K562 (cell line): ENCODE results near the gene NXPH4. TPM values are rescaled to one million over a fixed set of nuclear protein-coding genes. Genes with fewer than 3 reads are reported as not detected.

Source experiments
- GATA2 ChIP-seq: sonication (generic); formaldehyde crosslinking; IDR thresholded peaks from 2 replicates; pipeline ENCODE4 v1.4.0; 2020; ENCODE audit warnings: mild to moderate bottlenecking, missing genetic modification reagents
- HMG20A ChIP-seq: fragments of 450-650 bp; formaldehyde crosslinking; conservative IDR thresholded peaks from 2 replicates; pipeline ENCODE4 v1.4.0; 2020; ENCODE audit warnings: mild to moderate bottlenecking, mixed read lengths
- JUNB ChIP-seq: fragments of 450-650 bp; formaldehyde crosslinking; conservative IDR thresholded peaks from 2 replicates; pipeline ENCODE4 v1.4.0; 2020; ENCODE audit warnings: mild to moderate bottlenecking
- KLF10 ChIP-seq: fragments of 250-450 bp; sonication (Bioruptor Pico); IDR thresholded peaks from 2 replicates; pipeline ENCODE4 v1.6.1; 2021; ENCODE audit warnings: matching md5 sums
- MCM7 ChIP-seq, 2 experiments: fragments of 450-650 bp; IDR thresholded peaks; 2 replicates each; pipeline ENCODE4 v1.6.1; 2016 to 2018
- NCOA4 ChIP-seq: fragments of 450-650 bp; IDR thresholded peaks from 2 replicates; pipeline ENCODE4 v1.6.1; 2018; ENCODE audit warnings: mild to moderate bottlenecking; ENCODE audit not compliant: partially characterized antibody
- NR1H2 ChIP-seq: sonication (generic); formaldehyde crosslinking; IDR thresholded peaks from 2 replicates; pipeline ENCODE4 v1.4.0; 2020; ENCODE audit warnings: mild to moderate bottlenecking, missing genetic modification reagents
- PPARD ChIP-seq: fragments of 250-450 bp; sonication (Bioruptor Pico); IDR thresholded peaks from 2 replicates; pipeline ENCODE4 v1.8.0; 2022; ENCODE audit warnings: inconsistent platforms, mild to moderate bottlenecking, moderate library complexity
- RBM17 ChIP-seq: fragments of 200-400 bp; formaldehyde crosslinking; IDR thresholded peaks from 2 replicates; pipeline ENCODE4 v1.6.1; 2017; ENCODE audit warnings: low read depth, mild to moderate bottlenecking, low read length, borderline replicate concordance
- RCOR1 ChIP-seq, 2 experiments: IDR thresholded peaks; 2 replicates each; pipeline ENCODE4 v1.6.1; 2012; ENCODE audit warnings: low read depth in 2 of 2, low read length in 2 of 2, borderline replicate concordance in 1 of 2, improper control_type of control experiment in 1 of 2
- SRSF9 ChIP-seq: fragments of 200-400 bp; formaldehyde crosslinking; IDR thresholded peaks from 2 replicates; pipeline ENCODE4 v1.6.1; 2017; ENCODE audit warnings: low read depth, low read length, borderline replicate concordance
- STAT5B ChIP-seq: fragments of 250-450 bp; sonication (Bioruptor Pico); IDR thresholded peaks from 2 replicates; pipeline ENCODE4 v1.8.0; 2021; ENCODE audit warnings: mild to moderate bottlenecking, inconsistent platforms
- TOE1 ChIP-seq, 2 experiments: fragments of 450-650 bp in 1 of 2; sonication (generic) in 1 of 2; formaldehyde crosslinking in 1 of 2; IDR thresholded peaks; 2 replicates each; pipeline versions ENCODE4 v1.7.1 to v1.8.0; 2016 to 2022; ENCODE audit warnings: borderline replicate concordance in 2 of 2, mild to moderate bottlenecking in 2 of 2, antibody characterized with exemption in 1 of 2, inconsistent platforms in 1 of 2, low read depth in 1 of 2, missing genetic modification reagents in 1 of 2, moderate library complexity in 1 of 2
- ZBTB1 ChIP-seq: sonication (generic); formaldehyde crosslinking; IDR thresholded peaks from 2 replicates; pipeline ENCODE4 v1.8.1; 2023; ENCODE audit warnings: missing genetic modification reagents, low read depth, mild to moderate bottlenecking, borderline replicate concordance
- ZFP1 ChIP-seq: fragments of 450-650 bp; formaldehyde crosslinking; IDR thresholded peaks from 2 replicates; pipeline ENCODE4 v1.4.0; 2020; ENCODE audit warnings: mild to moderate bottlenecking, mixed read lengths
- ZKSCAN1 ChIP-seq: fragments of 150-350 bp; IDR thresholded peaks from 2 replicates; pipeline ENCODE4 v1.6.1; 2016; ENCODE audit warnings: low read depth, low read length
- ZNF224 ChIP-seq: sonication (generic); formaldehyde crosslinking; IDR thresholded peaks from 2 replicates; pipeline ENCODE4 v1.8.0; 2022; ENCODE audit warnings: mild to moderate bottlenecking, missing genetic modification reagents
- ZNF282 ChIP-seq: sonication (generic); formaldehyde crosslinking; IDR thresholded peaks from 2 replicates; pipeline ENCODE4 v1.8.1; 2023; ENCODE audit warnings: missing genetic modification reagents
- ZNF347 ChIP-seq: fragments of 450-650 bp; formaldehyde crosslinking; IDR thresholded peaks from 2 replicates; pipeline ENCODE4 v1.4.0; 2020; ENCODE audit warnings: low read depth, mild to moderate bottlenecking, moderate library complexity
- ZNF354B ChIP-seq: fragments of 250-450 bp; sonication (Bioruptor Pico); IDR thresholded peaks from 2 replicates; pipeline ENCODE4 v1.4.0; 2020
- ZNF699 ChIP-seq: fragments of 250-450 bp; sonication (Bioruptor Pico); IDR thresholded peaks from 2 replicates; pipeline ENCODE4 v1.8.0; 2021; ENCODE audit warnings: mild to moderate bottlenecking, moderate library complexity; ENCODE audit not compliant: insufficient replicate concordance
- polyA plus RNA-seq, 8 experiments: library from polyadenylated mRNA; depleted of rRNA in 4 of 8; stranded (reverse) in 5 of 8; unstranded in 3 of 8; fragments of >200 nt; fragmentation: Nextera tagmentation in 2 of 8; fragmentation: Illumina TruSeq in 1 of 8; extraction: Ambion mirVana in 2 of 8; extraction: Trizol in 1 of 8; gene quantifications; 2 replicates each; pipeline versions ENCODE4 v1.2.1 to v1.2.3, GENCODE V29; 2011 to 2014; ENCODE audit warnings: inconsistent platforms in 1 of 8, missing spikeins in 1 of 8
- total RNA-seq, 7 experiments: library from RNA; depleted of rRNA in 6 of 7; stranded (reverse); fragments of >200 nt in 6 of 7; fragmentation: Illumina TruSeq in 2 of 7; extraction: Trizol in 2 of 7; gene quantifications; 2 replicates each; pipeline versions ENCODE4 v1.2.1 to v1.2.3, GENCODE V29; 2011 to 2021; ENCODE audit warnings: low replicate concordance in 1 of 7
- TF ChIP-seq, protein P1 (sequence below): fragments of 250-450 bp; sonication (Bioruptor Pico); IDR thresholded peaks from 2 replicates; pipeline ENCODE4 v1.8.0; 2021; ENCODE audit warnings: moderate library complexity, mild to moderate bottlenecking, inconsistent platforms
- TF ChIP-seq, protein P2 (sequence below): fragments of 200-400 bp; formaldehyde crosslinking; IDR thresholded peaks from 2 replicates; pipeline ENCODE4 v1.6.1; 2017; ENCODE audit warnings: mild to moderate bottlenecking, low read depth, low read length, moderate library complexity
- TF ChIP-seq, protein P3 (sequence below): sonication (generic); formaldehyde crosslinking; IDR thresholded peaks from 2 replicates; pipeline ENCODE4 v1.8.0; 2023; ENCODE audit warnings: mild to moderate bottlenecking, missing genetic modification reagents
- TF ChIP-seq, protein P4 (sequence below): IDR thresholded peaks from 2 replicates; pipeline ENCODE4 v1.6.1; 2014; ENCODE audit warnings: antibody characterized with exemption

NXPH4 gene
- total and polyA plus RNA-seq, 9 of the 15 experiments (the other 6 are each of a cell fraction or from before 2014, with no cell fraction given): 0.49 to 2.7 (median 1.1) TPM; not detected in 4

DNA sequence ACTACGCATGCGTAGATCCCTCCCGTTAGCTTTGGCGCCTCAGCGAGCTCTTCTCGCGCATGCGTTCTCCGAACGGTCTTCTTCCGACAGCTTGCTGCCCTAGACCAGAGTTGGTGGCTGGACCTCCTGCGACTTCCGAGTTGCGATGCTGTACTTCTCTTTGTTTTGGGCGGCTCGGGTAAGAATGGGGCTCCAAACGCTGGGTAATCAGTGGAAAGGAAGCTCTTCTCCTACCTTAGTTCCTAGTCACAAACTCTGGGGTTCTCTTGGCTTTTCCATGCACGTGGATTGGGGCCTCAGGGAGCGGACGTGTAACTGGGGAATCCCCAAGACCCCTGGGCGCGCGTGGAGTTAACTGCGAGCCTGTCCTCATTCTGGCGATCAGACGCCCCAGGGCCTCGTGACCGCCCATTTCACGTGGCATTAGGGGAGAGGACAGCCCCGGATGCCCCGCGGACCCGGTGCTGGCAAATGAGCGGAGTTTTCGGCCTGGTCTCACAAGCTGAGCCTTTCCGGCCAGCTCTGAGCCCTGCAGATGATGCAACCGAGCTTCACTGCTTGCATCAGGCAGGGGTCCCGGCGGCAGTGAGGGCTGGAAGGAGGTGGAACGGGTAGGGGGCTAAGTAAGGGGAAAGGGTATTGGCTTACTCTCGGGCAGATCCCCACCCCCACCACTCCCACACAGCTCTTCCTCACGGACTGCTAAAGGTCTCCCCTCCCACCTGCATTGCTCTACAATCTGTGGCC is 13.2 kb downstream of the NXPH4 start, which contains the start of gene SHMT2 (continued):
- TF ChIP-seq, protein P1, sequence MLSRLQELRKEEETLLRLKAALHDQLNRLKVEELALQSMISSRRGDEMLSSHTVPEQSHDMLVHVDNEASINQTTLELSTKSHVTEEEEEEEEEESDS (CRISPR knock-in tag): no peak
- TF ChIP-seq TOE1 (IDR thresholded peaks at IDR 0.05; ENCODE audit: borderline replicate concordance): no peak; the same call in 1 of the 2 replicates
- TF ChIP-seq TOE1 (CRISPR knock-in tag; IDR thresholded peaks at IDR 0.05; ENCODE audit: borderline replicate concordance, low read depth): no peak
- no peak for TF ChIP-seq ZNF282 (CRISPR knock-in tag)
- TF ChIP-seq, protein P2, sequence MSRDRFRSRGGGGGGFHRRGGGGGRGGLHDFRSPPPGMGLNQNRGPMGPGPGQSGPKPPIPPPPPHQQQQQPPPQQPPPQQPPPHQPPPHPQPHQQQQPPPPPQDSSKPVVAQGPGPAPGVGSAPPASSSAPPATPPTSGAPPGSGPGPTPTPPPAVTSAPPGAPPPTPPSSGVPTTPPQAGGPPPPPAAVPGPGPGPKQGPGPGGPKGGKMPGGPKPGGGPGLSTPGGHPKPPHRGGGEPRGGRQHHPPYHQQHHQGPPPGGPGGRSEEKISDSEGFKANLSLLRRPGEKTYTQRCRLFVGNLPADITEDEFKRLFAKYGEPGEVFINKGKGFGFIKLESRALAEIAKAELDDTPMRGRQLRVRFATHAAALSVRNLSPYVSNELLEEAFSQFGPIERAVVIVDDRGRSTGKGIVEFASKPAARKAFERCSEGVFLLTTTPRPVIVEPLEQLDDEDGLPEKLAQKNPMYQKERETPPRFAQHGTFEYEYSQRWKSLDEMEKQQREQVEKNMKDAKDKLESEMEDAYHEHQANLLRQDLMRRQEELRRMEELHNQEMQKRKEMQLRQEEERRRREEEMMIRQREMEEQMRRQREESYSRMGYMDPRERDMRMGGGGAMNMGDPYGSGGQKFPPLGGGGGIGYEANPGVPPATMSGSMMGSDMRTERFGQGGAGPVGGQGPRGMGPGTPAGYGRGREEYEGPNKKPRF: no peak
- no peak for TF ChIP-seq GATA2 (CRISPR knock-in tag)
- no peak for TF ChIP-seq JUNB (CRISPR knock-in tag)
- TF ChIP-seq RBM17: no peak
- no peak for TF ChIP-seq STAT5B (CRISPR knock-in tag)
- TF ChIP-seq ZNF224: no peak
- no peak for TF ChIP-seq ZNF347 (CRISPR knock-in tag)
- no peak for TF ChIP-seq SRSF9
- no peak for TF ChIP-seq NCOA4
- no peak for TF ChIP-seq RCOR1 (IDR thresholded peaks at IDR 0.05; ENCODE audit: borderline replicate concordance in 1 of 2, low read depth in 2 of 2, low read length in 2 of 2)
- TF ChIP-seq, protein P3, sequence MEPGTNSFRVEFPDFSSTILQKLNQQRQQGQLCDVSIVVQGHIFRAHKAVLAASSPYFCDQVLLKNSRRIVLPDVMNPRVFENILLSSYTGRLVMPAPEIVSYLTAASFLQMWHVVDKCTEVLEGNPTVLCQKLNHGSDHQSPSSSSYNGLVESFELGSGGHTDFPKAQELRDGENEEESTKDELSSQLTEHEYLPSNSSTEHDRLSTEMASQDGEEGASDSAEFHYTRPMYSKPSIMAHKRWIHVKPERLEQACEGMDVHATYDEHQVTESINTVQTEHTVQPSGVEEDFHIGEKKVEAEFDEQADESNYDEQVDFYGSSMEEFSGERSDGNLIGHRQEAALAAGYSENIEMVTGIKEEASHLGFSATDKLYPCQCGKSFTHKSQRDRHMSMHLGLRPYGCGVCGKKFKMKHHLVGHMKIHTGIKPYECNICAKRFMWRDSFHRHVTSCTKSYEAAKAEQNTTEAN (CRISPR knock-in tag): no peak
- TF ChIP-seq, protein P4, sequence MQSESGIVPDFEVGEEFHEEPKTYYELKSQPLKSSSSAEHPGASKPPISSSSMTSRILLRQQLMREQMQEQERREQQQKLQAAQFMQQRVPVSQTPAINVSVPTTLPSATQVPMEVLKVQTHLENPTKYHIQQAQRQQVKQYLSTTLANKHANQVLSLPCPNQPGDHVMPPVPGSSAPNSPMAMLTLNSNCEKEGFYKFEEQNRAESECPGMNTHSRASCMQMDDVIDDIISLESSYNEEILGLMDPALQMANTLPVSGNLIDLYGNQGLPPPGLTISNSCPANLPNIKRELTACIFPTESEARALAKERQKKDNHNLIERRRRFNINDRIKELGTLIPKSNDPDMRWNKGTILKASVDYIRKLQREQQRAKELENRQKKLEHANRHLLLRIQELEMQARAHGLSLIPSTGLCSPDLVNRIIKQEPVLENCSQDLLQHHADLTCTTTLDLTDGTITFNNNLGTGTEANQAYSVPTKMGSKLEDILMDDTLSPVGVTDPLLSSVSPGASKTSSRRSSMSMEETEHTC: no peak
- no peak for TF ChIP-seq ZNF699 (CRISPR knock-in tag)
- no peak for TF ChIP-seq ZKSCAN1
- no peak for TF ChIP-seq MCM7 (IDR thresholded peaks at IDR 0.05)
- no peak for TF ChIP-seq HMG20A
- TF ChIP-seq NR1H2 (CRISPR knock-in tag): no peak
- no peak for TF ChIP-seq PPARD (CRISPR knock-in tag)
- no peak for TF ChIP-seq KLF10
- no peak for TF ChIP-seq ZNF354B (CRISPR knock-in tag)
- TF ChIP-seq ZBTB1 (CRISPR knock-in tag): no peak
- no peak for TF ChIP-seq ZFP1 (CRISPR knock-in tag)
